PFSK-1 (cell line): ENCODE data around the gene MPV17.

Experiments used
- POLR2AphosphoS5 ChIP-seq: IDR thresholded peaks from 2 replicates; pipeline ENCODE4 v1.6.1; 2012; ENCODE audit warnings: low read depth, mild to moderate bottlenecking, control low read depth, low read length, moderate library complexity
- SIN3A ChIP-seq: IDR thresholded peaks from 2 replicates; pipeline ENCODE4 v1.6.1; 2012; ENCODE audit warnings: mild to moderate bottlenecking, low read length, moderate library complexity, borderline replicate concordance; ENCODE audit not compliant: insufficient read depth
- TAF1 ChIP-seq: IDR thresholded peaks from 2 replicates; pipeline ENCODE4 v1.6.1; 2012; ENCODE audit warnings: low read length, control low read depth, borderline replicate concordance; ENCODE audit not compliant: insufficient read depth
- TF ChIP-seq, protein P1 (sequence below), 2 experiments: IDR thresholded peaks; 2 replicates each; pipeline versions ENCODE4 v1.6.1 to v1.8.0; 2011 to 2012; ENCODE audit warnings: low read depth in 2 of 2, low read length in 2 of 2, control low read depth in 1 of 2, inconsistent platforms in 1 of 2, mild to moderate bottlenecking in 1 of 2, moderate library complexity in 1 of 2; ENCODE audit not compliant: insufficient read depth in 1 of 2

DNA sequence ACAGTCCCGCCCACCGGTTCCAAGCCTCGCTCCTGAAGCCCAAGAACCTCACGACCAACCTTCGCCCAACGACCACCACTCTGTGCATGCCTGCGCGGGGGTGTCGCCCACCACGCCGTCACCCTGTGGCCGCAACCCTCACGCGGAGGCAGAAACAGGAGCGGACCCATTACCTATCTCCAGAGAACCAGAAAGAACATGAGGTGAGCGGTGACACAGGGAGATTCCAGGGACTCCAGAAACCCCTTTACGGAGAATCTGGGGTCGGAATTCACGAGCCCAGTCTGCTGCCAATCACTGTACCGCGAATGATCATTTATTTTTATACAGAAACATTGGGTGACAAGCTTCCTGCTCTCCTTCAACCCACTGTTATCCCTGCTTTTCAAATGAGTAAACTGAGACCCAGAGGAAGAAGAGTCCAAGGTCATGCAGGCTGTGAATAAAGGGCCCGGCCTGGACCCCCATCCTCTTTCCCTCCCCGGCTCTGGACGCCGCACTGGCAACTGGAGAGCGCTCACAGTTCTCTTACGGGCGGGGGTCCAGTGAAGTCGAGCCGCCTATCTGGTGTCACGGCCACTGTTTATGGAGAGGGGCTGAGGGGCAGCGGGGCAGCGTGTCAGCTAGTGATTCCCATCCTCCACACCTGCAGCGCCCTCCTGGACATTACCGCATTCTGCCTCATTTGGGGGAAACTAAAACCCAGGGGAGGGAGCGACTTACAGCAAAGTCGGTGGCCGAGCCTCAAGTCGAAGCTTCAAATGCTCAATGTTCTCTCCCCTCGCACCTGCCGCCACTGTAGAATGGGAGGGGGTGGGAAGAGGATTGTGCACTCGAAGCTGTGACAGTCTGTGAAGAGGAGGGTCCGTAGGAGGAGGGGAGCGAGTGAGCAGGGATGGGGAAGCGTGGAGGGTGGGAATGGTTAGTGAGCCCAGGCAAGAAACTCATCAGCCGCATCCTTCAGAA, 59.3 kb downstream of the MPV17 start:
- TF ChIP-seq, protein P1, sequence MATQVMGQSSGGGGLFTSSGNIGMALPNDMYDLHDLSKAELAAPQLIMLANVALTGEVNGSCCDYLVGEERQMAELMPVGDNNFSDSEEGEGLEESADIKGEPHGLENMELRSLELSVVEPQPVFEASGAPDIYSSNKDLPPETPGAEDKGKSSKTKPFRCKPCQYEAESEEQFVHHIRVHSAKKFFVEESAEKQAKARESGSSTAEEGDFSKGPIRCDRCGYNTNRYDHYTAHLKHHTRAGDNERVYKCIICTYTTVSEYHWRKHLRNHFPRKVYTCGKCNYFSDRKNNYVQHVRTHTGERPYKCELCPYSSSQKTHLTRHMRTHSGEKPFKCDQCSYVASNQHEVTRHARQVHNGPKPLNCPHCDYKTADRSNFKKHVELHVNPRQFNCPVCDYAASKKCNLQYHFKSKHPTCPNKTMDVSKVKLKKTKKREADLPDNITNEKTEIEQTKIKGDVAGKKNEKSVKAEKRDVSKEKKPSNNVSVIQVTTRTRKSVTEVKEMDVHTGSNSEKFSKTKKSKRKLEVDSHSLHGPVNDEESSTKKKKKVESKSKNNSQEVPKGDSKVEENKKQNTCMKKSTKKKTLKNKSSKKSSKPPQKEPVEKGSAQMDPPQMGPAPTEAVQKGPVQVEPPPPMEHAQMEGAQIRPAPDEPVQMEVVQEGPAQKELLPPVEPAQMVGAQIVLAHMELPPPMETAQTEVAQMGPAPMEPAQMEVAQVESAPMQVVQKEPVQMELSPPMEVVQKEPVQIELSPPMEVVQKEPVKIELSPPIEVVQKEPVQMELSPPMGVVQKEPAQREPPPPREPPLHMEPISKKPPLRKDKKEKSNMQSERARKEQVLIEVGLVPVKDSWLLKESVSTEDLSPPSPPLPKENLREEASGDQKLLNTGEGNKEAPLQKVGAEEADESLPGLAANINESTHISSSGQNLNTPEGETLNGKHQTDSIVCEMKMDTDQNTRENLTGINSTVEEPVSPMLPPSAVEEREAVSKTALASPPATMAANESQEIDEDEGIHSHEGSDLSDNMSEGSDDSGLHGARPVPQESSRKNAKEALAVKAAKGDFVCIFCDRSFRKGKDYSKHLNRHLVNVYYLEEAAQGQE (IDR thresholded peaks at IDR 0.05; ENCODE audit: insufficient read depth in 1 of 2, low read depth in 2 of 2, low read length in 2 of 2), result no peak
- no peak for TF ChIP-seq TAF1
- no peak for TF ChIP-seq POLR2AphosphoS5
- TF ChIP-seq SIN3A, result no peak
